Tibial nerve (tissue), 4 donors: ENCODE results near the gene RAB3IL1.

Experiments
- CTCF ChIP-seq, 5 experiments: fragments of 200-600 bp in 3 of 5; fragments of 450-650 bp in 2 of 5; sonication (generic) in 3 of 5; IDR thresholded peaks; one replicate each; pipeline ENCODE4 v1.5.1; 2016 to 2019; ENCODE audit warnings: antibody characterized with exemption in 5 of 5, mild to moderate bottlenecking in 3 of 5, moderate library complexity in 2 of 5
- EP300 ChIP-seq, 2 donors: sonication (generic); formaldehyde crosslinking; IDR thresholded peaks; one replicate each; pipeline ENCODE4 v1.6.1; 2017; ENCODE audit warnings: antibody characterized with exemption in 2 of 2, mild to moderate bottlenecking in 1 of 2

- TF ChIP-seq CTCF (IDR thresholded peaks at IDR 0.05) (no peak), EP300 (IDR thresholded peaks at IDR 0.05) (no peak)
These were observed 10.8 kb downstream of the RAB3IL1 start for GRCh38 chr11:61906522-61906909.
